Thymus (tissue), 14 donors: ENCODE data around the gene SELENOT. TPM values are rescaled to one million over a fixed set of nuclear protein-coding genes. Genes with fewer than 3 reads are reported as not detected.

ENCODE experiments used
- DNase-seq, 9 donors: peaks; one replicate each; pipeline ENCODE4 v3.0.0-alpha.2; 2013; ENCODE audit warnings: low spot score in 9 of 9, low read depth in 6 of 9, missing footprints in 1 of 9
- H3K27ac ChIP-seq, 2 donors: one replicate each; pipeline ENCODE4 v1.5.1; 2013; ENCODE audit warnings: control low read depth in 1 of 2, low read depth in 1 of 2, low read length in 1 of 2, mild to moderate bottlenecking in 1 of 2, moderate library complexity in 1 of 2
- H3K27me3 ChIP-seq, 2 donors: one replicate each; pipeline ENCODE4 v1.5.1; 2013; ENCODE audit warnings: low read length in 1 of 2; ENCODE audit not compliant: control insufficient read depth in 2 of 2, insufficient read depth in 1 of 2
- H3K36me3 ChIP-seq, 2 donors: one replicate each; pipeline ENCODE4 v1.5.1; 2013; ENCODE audit warnings: low read length in 1 of 2, mild to moderate bottlenecking in 1 of 2, moderate library complexity in 1 of 2; ENCODE audit not compliant: control insufficient read depth in 2 of 2, insufficient read depth in 2 of 2
- H3K4me1 ChIP-seq, 2 donors: one replicate each; pipeline ENCODE4 v1.5.1; 2013; ENCODE audit warnings: low read length in 2 of 2; ENCODE audit not compliant: control insufficient read depth in 2 of 2, insufficient read depth in 2 of 2
- H3K4me3 ChIP-seq, 2 donors: one replicate each; pipeline ENCODE4 v1.5.1; 2013; ENCODE audit warnings: low read length in 2 of 2, control low read depth in 1 of 2, mild to moderate bottlenecking in 1 of 2
- H3K9me3 ChIP-seq, 2 donors: one replicate each; pipeline ENCODE4 v1.5.1; 2013; ENCODE audit warnings: low read length in 1 of 2, mild to moderate bottlenecking in 1 of 2; ENCODE audit not compliant: control insufficient read depth in 2 of 2, insufficient read depth in 1 of 2
- WGBS: extraction: QIAGEN DNeasy Blood & Tissue Kit; methylation state at CpG from one replicate; pipeline ENCODE4 v1.1.7; 2013; 5-methylcytosine and 5-hydroxymethylcytosine counted together
- long read RNA-seq, 10 donors: transcript quantifications; one replicate each; lab custom pipeline, GENCODE V29; 2026
- polyA plus RNA-seq: library from polyadenylated mRNA; stranded (reverse); fragments of 200-250 nt; gene quantifications from one replicate; pipeline ENCODE4 v1.2.3, GENCODE V29; 2013
- total RNA-seq: library from RNA; stranded (reverse); fragments of 120-200 nt; gene quantifications from one replicate; pipeline ENCODE4 v1.2.4, GENCODE V29; 2013
- donor health status: healthy.

The SELENOT gene
- total RNA-seq (141 TPM), polyA plus RNA-seq (64.5 TPM)
- long read RNA-seq, donor 1, transcript SELENOT-202 (6 exons, 3,469 nt): major isoform, 6 of 7 reads
- long read RNA-seq, donor 1, partial matches to known transcripts: 0 of 7 reads
- long read RNA-seq, donor 1, other reads (novel, unspliced or antisense): 0 of 7 reads
- long read RNA-seq, donor 2, transcript SELENOT-202 (6 exons, 3,469 nt): major isoform, 76 of 85 reads
- long read RNA-seq, donor 2, partial matches to known transcripts: 8 of 85 reads
- long read RNA-seq, donor 2, other reads (novel, unspliced or antisense): 0 of 85 reads
- long read RNA-seq, donor 3, transcript SELENOT-202 (6 exons, 3,469 nt): major isoform, 81 of 123 reads
- long read RNA-seq, donor 3, transcript SELENOT-201 (2 exons, 585 nt): minor isoform, 8 of 123 reads
- long read RNA-seq, donor 3, partial matches to known transcripts: 34 of 123 reads
- long read RNA-seq, donor 3, other reads (novel, unspliced or antisense): 0 of 123 reads
- long read RNA-seq, donor 4, transcript SELENOT-202 (6 exons, 3,469 nt): major isoform, 19 of 34 reads
- long read RNA-seq, donor 4, partial matches to known transcripts: 10 of 34 reads
- long read RNA-seq, donor 4, other reads (novel, unspliced or antisense): 0 of 34 reads
- long read RNA-seq, donor 5, transcript SELENOT-201 (2 exons, 585 nt): minor isoform, 7 of 182 reads
- long read RNA-seq, donor 5, transcript SELENOT-202 (6 exons, 3,469 nt): major isoform, 100 of 182 reads
- long read RNA-seq, donor 5, partial matches to known transcripts: 73 of 182 reads
- long read RNA-seq, donor 5, other reads (novel, unspliced or antisense): 0 of 182 reads
- long read RNA-seq, donor 6, transcript SELENOT-202 (6 exons, 3,469 nt): major isoform, 53 of 55 reads
- long read RNA-seq, donor 6, partial matches to known transcripts: 0 of 55 reads
- long read RNA-seq, donor 6, other reads (novel, unspliced or antisense): 0 of 55 reads
- long read RNA-seq, donor 7, transcript SELENOT-202 (6 exons, 3,469 nt): major isoform, 84 of 104 reads
- long read RNA-seq, donor 7, partial matches to known transcripts: 17 of 104 reads
- long read RNA-seq, donor 7, other reads (novel, unspliced or antisense): 0 of 104 reads
- long read RNA-seq, donor 8, transcript SELENOT-202 (6 exons, 3,469 nt): major isoform, 24 of 26 reads
- long read RNA-seq, donor 8, partial matches to known transcripts: 0 of 26 reads
- long read RNA-seq, donor 8, other reads (novel, unspliced or antisense): 0 of 26 reads
- long read RNA-seq, donor 9, transcript SELENOT-202 (6 exons, 3,469 nt): major isoform, 39 of 57 reads
- long read RNA-seq, donor 9, partial matches to known transcripts: 15 of 57 reads
- long read RNA-seq, donor 9, other reads (novel, unspliced or antisense): 0 of 57 reads
- long read RNA-seq, donor 10, transcript SELENOT-202 (6 exons, 3,469 nt): major isoform, 58 of 79 reads
- long read RNA-seq, donor 10, partial matches to known transcripts: 16 of 79 reads
- long read RNA-seq, donor 10, other reads (novel, unspliced or antisense): 0 of 79 reads

- Histone ChIP-seq H3K4me1 (peaks cover 3 to 18% of the 10 kb centered on the region in 2 donors), H3K27me3 (no peaks in the 10 kb centered on the region), H3K4me3 (peak within 1 kb of the TSS; percentile 92 to 98), H3K9me3 (no peaks in the 10 kb centered on the region), H3K36me3 (peaks cover 0 to 8% of the 10 kb centered on the region in 2 donors), H3K27ac (peak within 1 kb of the TSS; percentile 99)
- DNase-seq: peak; percentile 91 to 98 (median 95)
- under 1% methylated on average over 69 of the region's 69 CpGs for WGBS
Measured at GRCh38 chr3:150603153-150603979, at the start of gene SELENOT. SELENOT (plus strand) TSS chr3:150603321; CDS start chr3:150603363, 42 bp downstream.

- Histone ChIP-seq H3K4me3 (no peak overlapping the region), H3K27me3 (no peaks in the 10 kb centered on the region), H3K27ac (no peak overlapping the region), H3K4me1 (no peaks in the 10 kb centered on the region), H3K36me3 (peaks cover 11 to 35% of the 10 kb centered on the region in 2 donors), H3K9me3 (no peaks in the 10 kb centered on the region)
- WGBS: 95% methylated on average over 4 of the region's 4 CpGs
- no peak for DNase-seq
Measured at GRCh38 chr3:150555859-150556436, 47.2 kb upstream of the SELENOT start.

GRCh38 chr3:150556792-150557191 is 46.3 kb upstream of the SELENOT start:
- peaks cover 11 to 35% of the 10 kb centered on the region in 2 donors for H3K36me3 ChIP-seq
- no peaks in the 10 kb centered on the region for H3K27me3 ChIP-seq
- H3K4me3 ChIP-seq: no peak overlapping the region
- DNase-seq: no peak
- no peak overlapping the region for H3K27ac ChIP-seq
- WGBS: 96% methylated on average over 2 of the region's 2 CpGs
- no peaks in the 10 kb centered on the region for H3K4me1 ChIP-seq
- no peaks in the 10 kb centered on the region for H3K9me3 ChIP-seq

GRCh38 chr3:150557725-150558124 is 45.4 kb upstream of the SELENOT start:
- DNase-seq: no peak
- Histone ChIP-seq H3K36me3 (peaks cover 11 to 32% of the 10 kb centered on the region in 2 donors), H3K27me3 (no peaks in the 10 kb centered on the region)

GRCh38 chr3:150564243-150564642 is 38.9 kb upstream of the SELENOT start:
- Histone ChIP-seq H3K9me3 (no peaks in the 10 kb centered on the region), H3K27ac (no peak overlapping the region), H3K27me3 (no peaks in the 10 kb centered on the region), H3K36me3 (peaks cover 0 to 31% of the 10 kb centered on the region in 2 donors), H3K4me1 (no peaks in the 10 kb centered on the region), H3K4me3 (no peak overlapping the region)
- DNase-seq: no peak
- 80% methylated on average over 2 of the region's 2 CpGs for WGBS

More at GRCh38 chr3:150557725-150558124, 45.4 kb upstream of the SELENOT start:
- Histone ChIP-seq H3K4me1 (no peaks in the 10 kb centered on the region), H3K27ac (no peak overlapping the region), H3K9me3 (no peaks in the 10 kb centered on the region), H3K4me3 (no peak overlapping the region)
- 95% methylated on average over 1 of the region's 1 CpG for WGBS

- Histone ChIP-seq H3K27me3 (no peaks in the 10 kb centered on the region), H3K4me3 (no peak overlapping the region), H3K36me3 (peaks cover 8 to 44% of the 10 kb centered on the region in 2 donors), H3K4me1 (no peaks in the 10 kb centered on the region), H3K9me3 (no peaks in the 10 kb centered on the region), H3K27ac (no peak overlapping the region)
- no peak for DNase-seq
- 98% methylated on average over 1 of the region's 1 CpG for WGBS
Measured at GRCh38 chr3:150567328-150567727, 35.8 kb upstream of the SELENOT start.

GRCh38 chr3:150577855-150578254 is 25.3 kb upstream of the SELENOT start:
- Histone ChIP-seq H3K4me1 (no peaks in the 10 kb centered on the region), H3K36me3 (peaks cover 27 to 55% of the 10 kb centered on the region in 2 donors), H3K27ac (no peak overlapping the region), H3K27me3 (no peaks in the 10 kb centered on the region), H3K9me3 (no peaks in the 10 kb centered on the region), H3K4me3 (no peak overlapping the region)
- DNase-seq: no peak
- 99% methylated on average over 1 of the region's 1 CpG for WGBS
